ENCODE results near the gene ADORA2A.
A peak's percentile ranks its signal among the peaks of the same experiment; 100 is the strongest.

The ADORA2A gene

DNA sequence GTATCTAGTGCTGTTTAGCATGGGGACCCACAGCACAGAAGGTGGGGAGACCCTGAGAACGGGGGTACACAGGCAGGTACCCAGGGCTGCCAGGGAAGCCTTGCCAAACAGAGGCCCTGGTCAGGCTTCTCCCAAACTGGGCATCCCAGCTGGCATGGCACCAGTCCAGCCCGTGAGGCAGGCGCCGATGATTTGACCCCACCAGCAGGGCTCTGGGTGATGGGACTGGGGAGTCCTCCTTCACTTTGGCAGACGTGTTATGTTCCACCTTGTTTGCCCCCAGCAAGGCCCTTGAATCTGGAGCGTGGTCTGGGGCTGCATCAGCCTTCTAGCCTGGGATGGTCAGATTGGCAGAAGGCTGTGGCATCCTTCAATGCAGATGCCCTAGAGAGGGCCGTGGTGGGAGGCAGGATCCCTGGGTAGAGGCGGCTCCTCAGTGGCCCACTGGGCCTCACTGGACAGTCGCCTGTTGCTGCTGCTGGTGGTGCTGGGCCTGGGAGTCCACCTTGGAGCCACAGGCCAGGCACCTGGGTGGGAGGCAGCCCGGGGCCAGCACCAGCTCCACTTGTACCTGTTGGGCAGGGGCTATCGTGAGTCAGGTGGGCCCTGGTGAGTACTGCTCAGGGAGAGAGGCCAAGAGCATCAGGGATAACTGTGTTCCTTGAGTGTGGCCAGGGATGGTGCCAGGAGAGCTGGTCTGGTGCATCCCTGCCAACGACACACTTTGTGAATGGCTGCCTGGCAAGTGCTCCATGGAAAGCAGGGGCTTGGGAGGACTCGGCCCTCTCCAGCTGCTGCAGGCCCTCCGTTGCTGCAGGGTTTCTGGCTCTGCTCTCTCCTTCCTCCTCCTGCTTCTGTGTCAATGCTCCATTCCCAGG lies 3.3 kb downstream of the ADORA2A start:
- Mint-ChIP-seq H3K4me1 (ENCODE audit: low read depth) (peaks cover 58% of the 10 kb centered on the region), H3K27me3 (ENCODE audit: low read depth) (peaks cover 1% of the 10 kb centered on the region), H3K36me3 (ENCODE audit: low read depth) (peaks cover 12% of the 10 kb centered on the region), H3K4me3 (no peak overlapping the region), H3K27ac (peak overlapping the region; percentile 71), H3K9me3 (no peaks in the 10 kb centered on the region)

DNA sequence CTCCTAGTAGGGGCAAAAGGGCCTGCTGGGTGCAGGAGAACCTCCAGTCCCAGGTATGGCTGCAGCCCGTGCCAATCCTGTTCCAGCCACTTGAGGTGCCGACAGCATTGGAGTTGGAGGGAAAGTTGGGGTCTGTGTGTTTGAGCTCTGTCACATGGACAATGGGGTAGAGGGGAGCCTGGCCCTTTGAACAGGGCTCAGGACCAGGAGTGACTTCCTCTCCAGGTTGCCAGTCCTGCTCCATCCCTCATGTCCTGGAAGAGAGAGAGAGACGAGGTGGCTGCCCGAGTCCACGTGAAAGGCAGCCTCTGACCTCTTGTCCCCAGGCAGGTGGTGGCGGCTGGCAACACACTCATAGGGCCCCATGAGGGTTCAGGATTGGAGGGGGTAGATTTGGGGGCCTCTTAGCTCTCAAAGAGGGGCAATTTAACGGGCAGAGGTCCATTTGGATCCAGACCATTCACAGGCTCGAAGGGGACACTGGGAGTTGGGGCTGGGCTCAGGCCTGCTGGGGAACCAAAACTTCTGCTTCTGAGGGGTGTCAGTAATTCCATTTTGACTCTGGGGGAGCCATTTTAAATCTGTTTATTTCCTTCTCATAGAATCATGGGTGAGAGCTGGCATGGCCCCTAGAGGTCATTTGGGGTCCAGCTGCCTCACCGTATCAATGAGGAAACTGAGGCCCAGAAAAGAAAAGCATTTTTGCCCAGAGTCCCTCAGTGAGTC lies 4.1 kb downstream of the ADORA2A start:
- peaks cover 54% of the 10 kb centered on the region for H3K4me1 Mint-ChIP-seq (ENCODE audit: low read depth)
- no peak overlapping the region for H3K4me3 Mint-ChIP-seq
- peaks cover 11% of the 10 kb centered on the region for H3K36me3 Mint-ChIP-seq (ENCODE audit: low read depth)
- H3K27me3 Mint-ChIP-seq (ENCODE audit: low read depth) = no peaks in the 10 kb centered on the region
- peak overlapping the region; percentile 71 for H3K27ac Mint-ChIP-seq
- no peaks in the 10 kb centered on the region for H3K9me3 Mint-ChIP-seq

DNA sequence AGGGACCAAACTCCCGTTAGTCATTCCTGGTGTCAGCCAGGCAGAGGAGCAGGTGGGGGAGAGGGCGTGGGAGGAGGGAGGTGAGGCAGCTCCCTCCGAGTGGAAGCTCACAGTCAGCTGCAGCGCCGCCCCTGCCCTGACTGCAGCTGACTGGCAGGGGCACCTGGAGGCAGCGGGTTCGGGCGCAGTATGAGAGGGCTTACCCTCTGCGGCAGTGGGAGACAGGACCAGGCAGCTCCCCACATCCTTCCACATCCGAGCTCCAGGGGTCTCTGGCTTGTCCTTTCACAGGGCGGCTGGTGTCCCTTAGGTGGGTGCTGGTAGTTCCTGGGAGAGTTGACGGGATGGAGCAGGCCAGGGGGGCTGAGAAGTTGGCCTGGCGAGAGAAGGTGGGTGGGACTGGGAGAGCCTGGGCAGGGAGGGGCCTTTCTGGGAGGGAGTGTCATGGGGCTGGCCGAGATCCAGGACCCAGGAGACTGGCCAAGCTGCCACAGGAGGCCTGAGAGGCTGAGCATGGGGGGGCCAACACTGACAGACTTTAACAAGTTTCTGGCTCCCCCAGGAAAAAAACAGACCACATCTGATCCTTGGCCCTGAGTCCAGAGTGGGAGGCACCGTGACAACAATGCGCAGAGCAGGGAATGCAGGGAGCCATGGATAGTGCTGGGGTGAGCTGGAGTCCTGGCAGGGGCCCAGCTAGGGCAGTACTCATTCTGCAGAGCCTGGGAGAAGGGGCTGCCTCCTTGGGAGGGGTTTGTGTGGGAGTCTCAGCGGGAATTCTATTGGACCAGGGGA lies 4.9 kb downstream of the ADORA2A start:
- peaks cover 13% of the 10 kb centered on the region for H3K36me3 Mint-ChIP-seq (ENCODE audit: low read depth)

DNA sequence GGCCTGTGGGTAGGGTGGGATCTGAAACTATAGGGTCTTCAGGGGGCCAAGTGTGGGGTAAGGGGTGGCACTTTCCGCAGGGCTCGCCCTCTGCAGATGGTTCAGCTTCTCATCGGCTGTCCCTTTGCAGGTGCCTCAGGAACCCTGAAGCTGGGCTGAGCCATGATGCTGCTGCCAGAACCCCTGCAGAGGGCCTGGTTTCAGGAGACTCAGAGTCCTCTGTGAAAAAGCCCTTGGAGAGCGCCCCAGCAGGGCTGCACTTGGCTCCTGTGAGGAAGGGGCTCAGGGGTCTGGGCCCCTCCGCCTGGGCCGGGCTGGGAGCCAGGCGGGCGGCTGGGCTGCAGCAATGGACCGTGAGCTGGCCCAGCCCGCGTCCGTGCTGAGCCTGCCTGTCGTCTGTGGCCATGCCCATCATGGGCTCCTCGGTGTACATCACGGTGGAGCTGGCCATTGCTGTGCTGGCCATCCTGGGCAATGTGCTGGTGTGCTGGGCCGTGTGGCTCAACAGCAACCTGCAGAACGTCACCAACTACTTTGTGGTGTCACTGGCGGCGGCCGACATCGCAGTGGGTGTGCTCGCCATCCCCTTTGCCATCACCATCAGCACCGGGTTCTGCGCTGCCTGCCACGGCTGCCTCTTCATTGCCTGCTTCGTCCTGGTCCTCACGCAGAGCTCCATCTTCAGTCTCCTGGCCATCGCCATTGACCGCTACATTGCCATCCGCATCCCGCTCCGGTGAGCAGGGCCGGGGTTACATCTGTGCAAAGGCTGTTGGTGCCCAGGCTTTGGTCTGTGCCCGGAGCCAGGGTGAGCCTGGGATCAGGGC lies 5.8 kb downstream of the ADORA2A start:
- peaks cover 14% of the 10 kb centered on the region for H3K36me3 Mint-ChIP-seq (ENCODE audit: low read depth)
- peaks cover 59% of the 10 kb centered on the region for H3K4me1 Mint-ChIP-seq (ENCODE audit: low read depth)
- H3K27ac Mint-ChIP-seq = peak overlapping the region; percentile 96
- no peaks in the 10 kb centered on the region for H3K27me3 Mint-ChIP-seq (ENCODE audit: low read depth)
- no peaks in the 10 kb centered on the region for H3K9me3 Mint-ChIP-seq
- no peak overlapping the region for H3K4me3 Mint-ChIP-seq

More for the DNA sequence above, 4.9 kb downstream of the ADORA2A start:
- Mint-ChIP-seq H3K4me3 (no peak overlapping the region), H3K9me3 (no peaks in the 10 kb centered on the region), H3K4me1 (ENCODE audit: low read depth) (peaks cover 54% of the 10 kb centered on the region), H3K27ac (peak overlapping the region; percentile 71), H3K27me3 (ENCODE audit: low read depth) (no peaks in the 10 kb centered on the region)

DNA sequence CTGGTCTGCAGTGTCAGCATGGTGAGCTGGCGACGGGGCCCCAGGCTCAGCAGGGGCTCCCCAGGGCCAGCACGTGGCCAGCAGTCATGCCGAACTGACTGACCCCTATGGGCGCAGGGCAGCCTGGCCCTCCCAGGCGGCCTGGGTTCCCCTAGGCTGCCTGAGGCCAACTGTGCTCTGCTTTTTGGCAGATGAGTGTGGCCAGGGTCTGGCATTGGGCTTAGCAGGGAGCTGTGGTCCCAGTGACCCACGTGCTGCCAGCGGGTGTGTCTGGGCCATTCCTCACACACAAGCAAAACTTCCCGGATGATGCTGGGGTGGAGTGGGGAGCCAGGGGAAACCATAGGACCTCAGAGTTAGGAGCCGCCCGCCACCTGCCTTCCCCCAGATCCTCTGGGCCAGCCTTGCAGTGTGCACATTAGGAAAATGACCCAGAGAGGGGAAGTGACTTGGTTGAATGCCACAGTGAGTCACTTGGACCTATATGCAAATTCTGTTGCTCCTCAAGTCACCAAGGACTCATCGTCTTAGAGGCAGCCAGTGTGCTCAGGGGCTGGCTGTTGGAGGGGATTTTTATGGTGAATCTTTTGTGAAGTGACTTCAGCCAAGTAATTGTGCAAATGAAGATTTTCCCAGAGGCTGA lies 6.5 kb downstream of the ADORA2A start:
- Mint-ChIP-seq H3K27ac (peak overlapping the region; percentile 96), H3K4me1 (ENCODE audit: low read depth) (peaks cover 56% of the 10 kb centered on the region), H3K4me3 (peak overlapping the region; percentile 65), H3K27me3 (ENCODE audit: low read depth) (no peaks in the 10 kb centered on the region), H3K9me3 (no peaks in the 10 kb centered on the region), H3K36me3 (ENCODE audit: low read depth) (peaks cover 10% of the 10 kb centered on the region)

DNA sequence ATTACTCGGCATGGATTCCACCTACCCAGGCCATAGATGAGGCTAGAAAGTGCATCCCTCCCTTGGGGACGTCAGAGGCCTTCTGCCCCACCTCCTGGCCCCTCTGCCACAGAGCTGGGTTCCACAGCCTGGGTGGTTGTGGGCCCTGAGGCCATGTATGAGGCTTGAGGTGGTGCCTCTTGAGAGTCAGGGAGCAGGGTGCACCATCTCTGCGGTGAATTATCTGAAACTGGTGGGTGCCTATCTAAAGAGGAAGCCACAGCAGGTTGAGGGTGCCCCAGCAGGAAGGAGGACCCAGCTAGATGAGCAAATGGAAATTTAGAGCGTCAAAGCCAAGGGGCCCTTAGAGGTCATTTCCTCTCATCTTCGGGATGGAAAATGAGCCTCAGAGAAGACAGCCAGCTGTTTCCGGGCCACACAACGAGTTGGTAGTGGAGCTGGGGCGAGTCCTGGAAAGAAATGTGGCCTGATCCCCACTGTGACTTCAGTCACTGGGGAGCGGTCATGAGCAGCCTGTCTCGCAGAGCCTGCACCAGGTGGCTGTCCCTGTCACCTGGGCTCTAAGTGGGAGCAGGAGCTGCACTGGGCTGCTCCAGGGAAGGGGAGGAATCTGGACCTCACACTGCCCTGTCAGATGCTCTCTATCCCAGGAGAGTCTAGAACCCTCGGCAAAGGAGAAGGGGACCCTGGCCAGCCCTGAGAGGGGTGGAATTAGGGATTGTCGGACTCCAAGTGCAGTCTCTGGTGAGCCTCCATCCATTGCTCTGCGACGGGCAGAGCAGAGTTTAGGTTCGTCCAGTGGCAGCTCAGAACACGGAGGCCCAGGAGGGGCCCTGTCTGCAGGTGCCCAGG lies 7.3 kb downstream of the ADORA2A start:
- Mint-ChIP-seq H3K27me3 (ENCODE audit: low read depth) (no peaks in the 10 kb centered on the region), H3K9me3 (no peaks in the 10 kb centered on the region), H3K27ac (peak overlapping the region; percentile 96), H3K36me3 (ENCODE audit: low read depth) (peaks cover 12% of the 10 kb centered on the region), H3K4me1 (ENCODE audit: low read depth) (peaks cover 49% of the 10 kb centered on the region), H3K4me3 (peak overlapping the region; percentile 65)

DNA sequence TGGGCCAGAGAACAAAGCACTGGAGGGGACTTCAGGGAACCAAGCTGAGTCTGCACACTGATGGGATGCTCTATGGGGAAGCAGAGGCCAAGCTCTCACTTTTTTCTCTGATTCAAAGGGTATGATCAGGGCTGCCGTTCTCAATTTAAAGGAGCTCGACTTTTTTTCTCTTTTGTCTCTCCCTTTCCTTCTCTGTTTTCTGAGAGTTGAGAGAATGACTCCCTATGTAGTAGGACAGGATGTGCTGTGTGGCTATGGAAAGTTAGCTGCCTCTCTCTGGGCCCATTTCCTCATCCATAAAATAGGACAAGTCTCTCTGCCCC lies 7.9 kb downstream of the ADORA2A start:
- Mint-ChIP-seq H3K4me3 (peak overlapping the region; percentile 17), H3K9me3 (no peaks in the 10 kb centered on the region), H3K27ac (peak overlapping the region; percentile 96), H3K4me1 (ENCODE audit: low read depth) (peaks cover 51% of the 10 kb centered on the region), H3K27me3 (ENCODE audit: low read depth) (no peaks in the 10 kb centered on the region), H3K36me3 (ENCODE audit: low read depth) (peaks cover 12% of the 10 kb centered on the region)

DNA sequence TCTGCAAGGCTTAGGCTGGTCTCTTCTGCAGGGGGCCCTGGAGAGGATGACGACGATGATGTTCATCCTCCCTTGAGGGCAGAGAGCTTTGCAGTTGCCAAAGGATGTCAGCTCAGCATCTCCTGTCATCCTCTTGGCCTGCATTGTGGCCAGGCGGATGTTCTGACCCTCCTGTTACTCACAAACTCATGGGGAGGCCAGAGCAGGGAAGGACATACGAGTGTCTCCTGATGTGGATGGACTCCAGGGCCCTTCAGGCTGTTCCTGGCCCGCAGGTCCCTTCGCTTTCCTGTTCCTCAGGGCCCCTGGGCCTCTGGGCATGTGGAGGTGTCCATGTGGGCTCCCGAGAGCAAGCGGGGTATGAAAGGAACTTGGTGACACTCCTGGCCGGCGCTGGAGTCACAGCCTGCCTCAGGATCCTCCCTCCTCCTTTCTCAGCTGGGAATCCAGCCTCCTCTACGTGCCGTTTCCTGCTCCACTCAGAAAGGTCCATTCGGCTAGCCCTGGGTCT lies 8.5 kb downstream of the ADORA2A start:
- H3K4me1 Mint-ChIP-seq (ENCODE audit: low read depth) = peaks cover 57% of the 10 kb centered on the region
- H3K27ac Mint-ChIP-seq = peak overlapping the region; percentile 96
- H3K9me3 Mint-ChIP-seq = no peaks in the 10 kb centered on the region
- peaks cover 18% of the 10 kb centered on the region for H3K36me3 Mint-ChIP-seq (ENCODE audit: low read depth)
- H3K4me3 Mint-ChIP-seq = no peak overlapping the region
- no peaks in the 10 kb centered on the region for H3K27me3 Mint-ChIP-seq (ENCODE audit: low read depth)

DNA sequence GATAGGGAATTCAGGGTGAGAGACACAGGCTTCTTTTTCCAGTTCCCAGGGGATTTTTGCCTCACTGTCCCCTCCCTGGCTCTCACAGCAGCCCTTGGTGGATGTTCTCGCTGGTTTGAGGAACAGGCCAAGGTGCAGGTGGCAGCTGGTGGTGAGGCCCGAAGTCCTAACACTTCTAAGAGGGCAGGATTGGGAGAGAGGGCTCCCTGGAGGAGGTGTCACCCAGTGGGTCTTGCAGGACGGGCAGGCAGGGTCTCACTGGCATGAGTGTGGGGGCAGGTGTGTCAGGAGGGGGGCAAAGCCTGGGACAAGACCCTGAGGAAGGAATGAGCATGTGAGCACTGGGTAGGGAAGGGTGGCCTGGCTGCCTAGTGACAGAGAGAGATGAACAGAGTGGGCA lies 9.2 kb downstream of the ADORA2A start:
- H3K36me3 Mint-ChIP-seq (ENCODE audit: low read depth) = peaks cover 23% of the 10 kb centered on the region
- no peaks in the 10 kb centered on the region for H3K27me3 Mint-ChIP-seq (ENCODE audit: low read depth)
- peaks cover 57% of the 10 kb centered on the region for H3K4me1 Mint-ChIP-seq (ENCODE audit: low read depth)
- no peaks in the 10 kb centered on the region for H3K9me3 Mint-ChIP-seq
- H3K27ac Mint-ChIP-seq = peak overlapping the region; percentile 49
- no peak overlapping the region for H3K4me3 Mint-ChIP-seq

DNA sequence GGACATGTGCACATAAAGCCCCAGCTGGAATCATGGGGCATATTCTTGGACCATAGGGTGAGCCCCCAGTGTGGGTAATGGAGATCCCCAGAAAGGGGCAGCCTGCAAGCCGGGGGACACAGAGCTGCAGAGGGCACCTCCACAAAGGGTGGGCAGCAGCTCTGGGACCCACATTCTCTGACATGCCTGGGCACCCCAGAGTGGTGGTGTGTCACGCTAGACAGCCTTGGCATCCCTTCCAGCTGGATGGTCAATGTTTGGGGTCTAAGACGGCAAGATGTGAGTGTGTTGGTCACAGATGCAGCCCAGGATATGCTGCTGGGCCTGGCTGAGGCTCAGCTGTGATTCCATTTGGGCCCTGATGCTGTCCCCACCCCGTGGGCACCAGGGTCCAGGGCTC lies 9.7 kb downstream of the ADORA2A start:
- H3K4me3 Mint-ChIP-seq = no peak overlapping the region
- H3K36me3 Mint-ChIP-seq (ENCODE audit: low read depth) = peaks cover 23% of the 10 kb centered on the region
- H3K27ac Mint-ChIP-seq = peak overlapping the region; percentile 78
- H3K27me3 Mint-ChIP-seq (ENCODE audit: low read depth) = no peaks in the 10 kb centered on the region
- peaks cover 56% of the 10 kb centered on the region for H3K4me1 Mint-ChIP-seq (ENCODE audit: low read depth)
- no peaks in the 10 kb centered on the region for H3K9me3 Mint-ChIP-seq

DNA sequence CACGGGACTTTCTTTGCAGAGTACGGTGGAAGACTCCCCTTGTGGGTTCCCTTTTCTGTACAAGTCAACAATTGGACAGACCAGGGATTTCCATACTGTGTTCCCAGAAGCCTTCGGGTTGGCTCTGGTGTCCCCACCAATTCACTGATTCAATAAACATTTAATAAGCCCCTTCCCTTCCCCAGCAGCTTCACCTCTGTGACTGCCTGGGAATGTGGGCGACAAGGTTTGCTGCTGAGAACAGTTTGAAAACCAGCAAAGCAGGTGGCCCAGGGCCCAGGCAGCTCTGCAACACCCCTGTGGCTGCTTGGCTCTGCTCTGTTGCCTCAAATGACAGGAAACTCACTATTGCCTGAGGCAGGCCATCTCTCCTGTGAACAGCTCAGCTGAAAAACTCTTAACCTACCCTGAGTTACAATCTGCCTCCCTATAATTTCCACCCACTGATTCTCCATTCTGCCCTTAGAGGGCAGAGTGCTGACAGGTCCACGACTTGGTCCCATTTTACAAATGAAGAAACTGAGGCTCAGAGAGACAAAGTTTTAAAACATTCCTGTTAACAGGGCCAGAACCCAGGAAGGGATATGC lies 10.4 kb downstream of the ADORA2A start:
- H3K36me3 Mint-ChIP-seq (ENCODE audit: low read depth) = peaks cover 23% of the 10 kb centered on the region
- H3K27ac Mint-ChIP-seq = peak overlapping the region; percentile 78
- no peaks in the 10 kb centered on the region for H3K27me3 Mint-ChIP-seq (ENCODE audit: low read depth)
- no peak overlapping the region for H3K4me3 Mint-ChIP-seq
- peaks cover 55% of the 10 kb centered on the region for H3K4me1 Mint-ChIP-seq (ENCODE audit: low read depth)
- H3K9me3 Mint-ChIP-seq = no peaks in the 10 kb centered on the region

DNA sequence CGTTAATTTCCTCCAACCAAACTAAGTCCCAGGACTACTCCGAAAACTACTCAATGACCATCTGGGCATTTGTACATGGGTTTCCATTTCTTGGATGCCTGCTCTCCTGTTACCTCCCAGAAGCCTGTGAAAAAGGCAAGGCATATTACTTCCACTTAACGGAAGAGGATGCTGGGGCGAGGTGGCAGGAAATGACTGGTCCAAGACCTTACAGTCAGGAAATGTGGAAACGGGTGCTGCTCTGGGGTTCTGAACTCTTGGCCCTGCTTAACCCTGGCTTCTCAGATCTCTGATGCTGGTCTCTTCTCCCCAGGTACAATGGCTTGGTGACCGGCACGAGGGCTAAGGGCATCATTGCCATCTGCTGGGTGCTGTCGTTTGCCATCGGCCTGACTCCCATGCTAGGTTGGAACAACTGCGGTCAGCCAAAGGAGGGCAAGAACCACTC lies 12.9 kb downstream of the ADORA2A start:
- Mint-ChIP-seq H3K9me3 (no peaks in the 10 kb centered on the region), H3K36me3 (ENCODE audit: low read depth) (peaks cover 17% of the 10 kb centered on the region), H3K4me3 (no peak overlapping the region), H3K27ac (peak overlapping the region; percentile 76), H3K4me1 (ENCODE audit: low read depth) (peaks cover 43% of the 10 kb centered on the region), H3K27me3 (ENCODE audit: low read depth) (no peaks in the 10 kb centered on the region)

Data from T-helper 1 cell treated with Interleukin-12 subunit alpha and Interleukin-12 subunit beta and Interleukin-4 antibody, amounts not matched to agents 30 μg/mL and 1 μg/mL, for 36 hours (primary cell).